Mesenteric fat pad (tissue), 1 donor: ENCODE results near the gene AVL9. TPM values are rescaled to one million over a fixed set of nuclear protein-coding genes. Genes with fewer than 3 reads are reported as not detected.
"Not testable (repeated sequence)": the region's sequence is repeated elsewhere in the genome, so short reads cannot be mapped to it uniquely, and the experiment has no call there.

ENCODE experiments used
- DNase-seq: peaks from one replicate; pipeline ENCODE4 v3.0.0-alpha.2; 2020; ENCODE audit warnings: low spot score
- long read RNA-seq: library from polyadenylated mRNA; unstranded; transcript quantifications from one replicate; pipeline ENCODE4 v2.0.0, GENCODE V29; 2020
- total RNA-seq: library from RNA; stranded (reverse); fragmentation: NEBNext Ultra II Directional; extraction: Animal tissue kit (Norgen Biotek cat#: 25700); gene quantifications from one replicate; pipeline ENCODE4 v1.2.1, GENCODE V29; 2021
- donor health status: DM: yes; HTN: yes; CAD: no.

AVL9 gene
- 35.5 TPM for total RNA-seq
- long read RNA-seq, full-length matches to known transcripts = 11 of 39 reads
- long read RNA-seq, partial matches to known transcripts = 6 of 39 reads
- long read RNA-seq, other reads (novel, unspliced or antisense) = 22 of 39 reads

GRCh38 chr7:32495298-32496051 is at the start of gene AVL9:
AVL9 (plus strand) TSS chr7:32495489; CDS start chr7:32495710, 221 bp downstream.
- peak; percentile 99 for DNase-seq

- DNase-seq = no peak
These were observed 48.1 kb upstream of the AVL9 start for GRCh38 chr7:32447218-32447617.

GRCh38 chr7:32453341-32454011 is 41.8 kb upstream of the AVL9 start:
- DNase-seq = no peak

GRCh38 chr7:32458025-32458424 is 37.3 kb upstream of the AVL9 start:
- no peak for DNase-seq

- DNase-seq = no peak
These were observed 35.5 kb upstream of the AVL9 start for GRCh38 chr7:32459788-32460187.

- no peak for DNase-seq
These were observed 33.8 kb upstream of the AVL9 start for GRCh38 chr7:32461484-32461883.

GRCh38 chr7:32462451-32462850 is 32.8 kb upstream of the AVL9 start:
- no peak for DNase-seq

GRCh38 chr7:32462977-32463376 is 32.3 kb upstream of the AVL9 start:
- DNase-seq = no peak

- not testable (repeated sequence) for DNase-seq
These were observed 30.5 kb upstream of the AVL9 start for GRCh38 chr7:32464641-32465416.

- not testable (repeated sequence) for DNase-seq
These were observed 25.3 kb upstream of the AVL9 start for GRCh38 chr7:32470004-32470403.

- no peak for DNase-seq
These were observed 24.4 kb upstream of the AVL9 start for GRCh38 chr7:32470871-32471270.

GRCh38 chr7:32472015-32472414 is 23.3 kb upstream of the AVL9 start:
- DNase-seq = no peak

- no peak for DNase-seq
These were observed 21.3 kb upstream of the AVL9 start for GRCh38 chr7:32474008-32474407.

GRCh38 chr7:32476816-32477648 is 18.3 kb upstream of the AVL9 start:
- DNase-seq = no peak

GRCh38 chr7:32477649-32477980 is 17.7 kb upstream of the AVL9 start:
- no peak for DNase-seq

- DNase-seq = no peak
These were observed 15.6 kb upstream of the AVL9 start for GRCh38 chr7:32479574-32480200.

- DNase-seq = no peak
These were observed 14.1 kb upstream of the AVL9 start for GRCh38 chr7:32481176-32481575.

GRCh38 chr7:32481921-32482320 is 13.4 kb upstream of the AVL9 start:
- no peak for DNase-seq

GRCh38 chr7:32489788-32490126 is 5.5 kb upstream of the AVL9 start:
- no peak for DNase-seq

GRCh38 chr7:32490127-32490796 is 5.0 kb upstream of the AVL9 start, which contains the start of gene LSM5:
LSM5 (minus strand) TSS chr7:32490380; CDS start chr7:32490365, 15 bp downstream.
- peak; percentile 96 for DNase-seq
